GM03348 (cell line): ENCODE results near the gene COX17.

Experiments
- DNase-seq: peaks from one replicate; pipeline ENCODE4 v3.0.0; 2012; ENCODE audit warnings: low spot score

Gene COX17

GRCh38 chr3:119673875-119674274 is 3.3 kb downstream of the COX17 start:
- DNase-seq = no peak

GRCh38 chr3:119672776-119673175 is 4.4 kb downstream of the COX17 start:
- no peak for DNase-seq

- DNase-seq = no peak
Observed at GRCh38 chr3:119669906-119670570, 7.2 kb downstream of the COX17 start.

- no peak for DNase-seq
Observed at GRCh38 chr3:119665954-119666559, 11.1 kb downstream of the COX17 start.

- DNase-seq = no peak
Observed at GRCh38 chr3:119664850-119665379, 12.3 kb downstream of the COX17 start.

- no peak for DNase-seq
Observed at GRCh38 chr3:119664370-119664769, 12.8 kb downstream of the COX17 start.

- DNase-seq = no peak
Observed at GRCh38 chr3:119663885-119664284, 13.3 kb downstream of the COX17 start.

- peak; percentile 51 for DNase-seq
Observed at GRCh38 chr3:119662604-119663373, 14.4 kb downstream of the COX17 start.

GRCh38 chr3:119660474-119661440 is 16.4 kb downstream of the COX17 start, which contains the start of gene POPDC2:
Gene POPDC2 (minus strand): TSS chr3:119660589. CDS start chr3:119660423, 166 bp downstream.
- DNase-seq = peak; percentile 42

- DNase-seq = no peak
Observed at GRCh38 chr3:119659606-119660291, 17.5 kb downstream of the COX17 start.

- DNase-seq = no peak
Observed at GRCh38 chr3:119658994-119659393, 18.2 kb downstream of the COX17 start.

GRCh38 chr3:119657887-119658702 is 19.1 kb downstream of the COX17 start:
- no peak for DNase-seq

GRCh38 chr3:119653876-119654275 is 23.3 kb downstream of the COX17 start:
- DNase-seq = no peak

- no peak for DNase-seq
Observed at GRCh38 chr3:119652306-119653033, 24.7 kb downstream of the COX17 start.

- DNase-seq = no peak
Observed at GRCh38 chr3:119649761-119650160, 27.4 kb downstream of the COX17 start.

- DNase-seq = no peak
Observed at GRCh38 chr3:119647843-119648575, 29.2 kb downstream of the COX17 start.

- no peak for DNase-seq
Observed at GRCh38 chr3:119647171-119647570, 30.0 kb downstream of the COX17 start.

GRCh38 chr3:119645813-119646212 is 31.4 kb downstream of the COX17 start:
- DNase-seq = no peak

- DNase-seq = no peak
Observed at GRCh38 chr3:119644481-119644880, 32.7 kb downstream of the COX17 start.
